ENCODE results near the gene FAM13C. TPM values are rescaled to one million over a fixed set of nuclear protein-coding genes. Genes with fewer than 3 reads are reported as not detected.
"Not testable (repeated sequence)": the region's sequence is repeated elsewhere in the genome, so short reads cannot be mapped to it uniquely, and the experiment has no call there.

Gene FAM13C
- total RNA-seq, 4 donors from 2014 or later, result 6.0 to 21.8 (median 10.5) TPM

- WGBS, result 90% methylated on average over 2 of the region's 2 CpGs
- no peak for TF ChIP-seq POLR2A (IDR thresholded peaks at IDR 0.05)
- TF ChIP-seq POLR2AphosphoS5 (IDR thresholded peaks at IDR 0.05), result no peak
- TF ChIP-seq EP300 (IDR thresholded peaks at IDR 0.05), result no peak
- TF ChIP-seq CTCF (IDR thresholded peaks at IDR 0.05), result no peak
- Histone ChIP-seq H3K4me3 (no peak overlapping the region), H3K27ac (no peak overlapping the region), H3K4me1 (no peaks in the 10 kb centered on the region), H3K36me3 (no peaks in the 10 kb centered on the region), H3K9me3 (no peaks in the 10 kb centered on the region), H3K27me3 (no peaks in the 10 kb centered on the region)
- no peak for DNase-seq (ENCODE audit: low spot score in 2 of 2)
Observed at GRCh38 chr10:59243611-59244195, 118.6 kb downstream of the FAM13C start.

- H3K36me3 ChIP-seq, result no peaks in the 10 kb centered on the region
- H3K4me1 ChIP-seq, result no peaks in the 10 kb centered on the region
- no peaks in the 10 kb centered on the region for H3K27me3 ChIP-seq
- TF ChIP-seq EP300 (IDR thresholded peaks at IDR 0.05) (no peak), POLR2AphosphoS5 (IDR thresholded peaks at IDR 0.05) (no peak), CTCF (IDR thresholded peaks at IDR 0.05) (no peak), POLR2A (IDR thresholded peaks at IDR 0.05) (no peak)
- no peak overlapping the region for H3K4me3 ChIP-seq
- H3K9me3 ChIP-seq, result no peaks in the 10 kb centered on the region
- no peak overlapping the region for H3K27ac ChIP-seq
- WGBS, result 92% methylated on average over 3 of the region's 3 CpGs
- no peak for DNase-seq (ENCODE audit: low spot score in 2 of 2)
Observed at GRCh38 chr10:59242991-59243390, 119.4 kb downstream of the FAM13C start.

GRCh38 chr10:59242057-59242456 is 120.3 kb downstream of the FAM13C start:
- H3K4me3 ChIP-seq, result no peak overlapping the region
- 93% methylated on average over 1 of the region's 1 CpG for WGBS
- TF ChIP-seq CTCF (IDR thresholded peaks at IDR 0.05) (no peak), POLR2A (IDR thresholded peaks at IDR 0.05) (no peak), EP300 (IDR thresholded peaks at IDR 0.05) (no peak), POLR2AphosphoS5 (IDR thresholded peaks at IDR 0.05) (no peak)

GRCh38 chr10:59240582-59241183 is 121.7 kb downstream of the FAM13C start:
- Histone ChIP-seq H3K36me3 (no peaks in the 10 kb centered on the region), H3K27me3 (no peaks in the 10 kb centered on the region), H3K4me3 (no peak overlapping the region), H3K4me1 (no peaks in the 10 kb centered on the region), H3K9me3 (no peaks in the 10 kb centered on the region), H3K27ac (no peak overlapping the region)
- WGBS, result 47% methylated on average over 2 of the region's 2 CpGs
- DNase-seq (ENCODE audit: low spot score in 2 of 2), result no peak
- peak; percentile 28 to 52 for TF ChIP-seq CTCF (IDR thresholded peaks at IDR 0.05)
- TF ChIP-seq POLR2A (IDR thresholded peaks at IDR 0.05), result no peak

More at GRCh38 chr10:59242057-59242456, 120.3 kb downstream of the FAM13C start:
- Histone ChIP-seq H3K36me3 (no peaks in the 10 kb centered on the region), H3K4me1 (no peaks in the 10 kb centered on the region), H3K27ac (no peak overlapping the region), H3K27me3 (no peaks in the 10 kb centered on the region), H3K9me3 (no peaks in the 10 kb centered on the region)
- DNase-seq (ENCODE audit: low spot score in 2 of 2), result no peak

GRCh38 chr10:59239108-59239507 is 123.2 kb downstream of the FAM13C start:
- not testable (repeated sequence) for H3K27ac ChIP-seq; H3K36me3 ChIP-seq; H3K9me3 ChIP-seq; H3K27me3 ChIP-seq; H3K4me3 ChIP-seq; H3K4me1 ChIP-seq; DNase-seq (ENCODE audit: low spot score in 2 of 2)
- WGBS, result 92% methylated on average over 2 of the region's 2 CpGs

- Histone ChIP-seq H3K27ac (no peak overlapping the region), H3K4me1 (no peaks in the 10 kb centered on the region)
Observed at GRCh38 chr10:59237775-59238174, 124.6 kb downstream of the FAM13C start.

More at GRCh38 chr10:59237775-59238174, 124.6 kb downstream of the FAM13C start:
- H3K4me3 ChIP-seq, result no peak overlapping the region
- no peaks in the 10 kb centered on the region for H3K36me3 ChIP-seq
- DNase-seq (ENCODE audit: low spot score in 2 of 2), result no peak
- no peaks in the 10 kb centered on the region for H3K9me3 ChIP-seq
- no peaks in the 10 kb centered on the region for H3K27me3 ChIP-seq
- TF ChIP-seq POLR2AphosphoS5 (IDR thresholded peaks at IDR 0.05) (no peak), CTCF (IDR thresholded peaks at IDR 0.05) (no peak), EP300 (IDR thresholded peaks at IDR 0.05) (no peak), POLR2A (IDR thresholded peaks at IDR 0.05) (no peak)
